HepG2 (cell line): ENCODE data around the gene ANLN.

Source experiments
- EEA1 ChIP-seq: sonication (generic); formaldehyde crosslinking; IDR thresholded peaks from 2 replicates; pipeline ENCODE4 v1.5.1; 2020; ENCODE audit warnings: mild to moderate bottlenecking, missing genetic modification reagents, borderline replicate concordance
- ETV5 ChIP-seq: IDR thresholded peaks from 2 replicates; pipeline ENCODE4 v1.6.1; 2018; ENCODE audit warnings: missing biosample characterization, missing genetic modification reagents, inconsistent platforms, borderline replicate concordance
- HCFC1 ChIP-seq: fragments of 150-350 bp; IDR thresholded peaks from 2 replicates; pipeline ENCODE4 v1.6.1; 2014; ENCODE audit warnings: low read depth, low read length
- POLR2A ChIP-seq, 2 experiments: IDR thresholded peaks; 2 replicates each; pipeline ENCODE4 v1.6.1; 2011; ENCODE audit warnings: low read depth in 2 of 2, low read length in 2 of 2, mild to moderate bottlenecking in 1 of 2, moderate library complexity in 1 of 2; ENCODE audit not compliant: insufficient read depth in 1 of 2
- TF ChIP-seq, protein P1 (sequence below): sonication (generic); formaldehyde crosslinking; IDR thresholded peaks from 2 replicates; pipeline ENCODE4 v1.4.0; 2020; ENCODE audit warnings: missing genetic modification reagents

DNA sequence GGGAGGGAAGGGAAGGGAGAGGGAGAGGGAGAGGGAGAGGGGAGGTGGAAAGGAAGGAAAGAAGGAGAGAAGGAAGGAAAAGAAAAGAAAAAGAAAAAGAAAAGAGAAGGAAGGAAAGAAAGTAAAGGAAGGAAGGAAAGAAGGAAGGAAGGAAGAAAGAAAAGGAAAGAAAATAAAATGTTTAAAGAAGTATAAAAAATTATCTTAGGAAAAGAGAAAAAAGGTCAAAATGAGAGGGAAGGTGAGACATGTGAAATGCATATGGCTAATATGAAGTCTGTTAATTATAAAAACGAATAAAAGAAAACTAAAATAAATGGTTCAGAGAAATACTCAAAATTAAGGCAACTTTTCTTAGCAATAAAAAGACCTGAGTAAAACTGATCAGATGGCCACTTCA is 46.1 kb upstream of the ANLN start:
- no peak for TF ChIP-seq ETV5
- TF ChIP-seq EEA1 (CRISPR knock-in tag): no peak
- no peak for TF ChIP-seq POLR2A (IDR thresholded peaks at IDR 0.05; ENCODE audit: insufficient read depth in 1 of 2, low read depth in 2 of 2, low read length in 2 of 2)
- TF ChIP-seq, protein P1, sequence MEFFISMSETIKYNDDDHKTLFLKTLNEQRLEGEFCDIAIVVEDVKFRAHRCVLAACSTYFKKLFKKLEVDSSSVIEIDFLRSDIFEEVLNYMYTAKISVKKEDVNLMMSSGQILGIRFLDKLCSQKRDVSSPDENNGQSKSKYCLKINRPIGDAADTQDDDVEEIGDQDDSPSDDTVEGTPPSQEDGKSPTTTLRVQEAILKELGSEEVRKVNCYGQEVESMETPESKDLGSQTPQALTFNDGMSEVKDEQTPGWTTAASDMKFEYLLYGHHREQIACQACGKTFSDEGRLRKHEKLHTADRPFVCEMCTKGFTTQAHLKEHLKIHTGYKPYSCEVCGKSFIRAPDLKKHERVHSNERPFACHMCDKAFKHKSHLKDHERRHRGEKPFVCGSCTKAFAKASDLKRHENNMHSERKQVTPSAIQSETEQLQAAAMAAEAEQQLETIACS: no peak
- TF ChIP-seq HCFC1: no peak
